CD4-positive, alpha-beta T cell treated with Interleukin-17A for 4 hours (primary cell): ENCODE data around the gene SYDE2.
"Not testable (repeated sequence)": the region's sequence is repeated elsewhere in the genome, so short reads cannot be mapped to it uniquely, and the experiment has no call there.

Experiments used
- DNase-seq: peaks from one replicate; pipeline ENCODE4 v3.0.0-alpha.2; 2020; ENCODE audit warnings: mixed read lengths

SYDE2 gene, protein sequence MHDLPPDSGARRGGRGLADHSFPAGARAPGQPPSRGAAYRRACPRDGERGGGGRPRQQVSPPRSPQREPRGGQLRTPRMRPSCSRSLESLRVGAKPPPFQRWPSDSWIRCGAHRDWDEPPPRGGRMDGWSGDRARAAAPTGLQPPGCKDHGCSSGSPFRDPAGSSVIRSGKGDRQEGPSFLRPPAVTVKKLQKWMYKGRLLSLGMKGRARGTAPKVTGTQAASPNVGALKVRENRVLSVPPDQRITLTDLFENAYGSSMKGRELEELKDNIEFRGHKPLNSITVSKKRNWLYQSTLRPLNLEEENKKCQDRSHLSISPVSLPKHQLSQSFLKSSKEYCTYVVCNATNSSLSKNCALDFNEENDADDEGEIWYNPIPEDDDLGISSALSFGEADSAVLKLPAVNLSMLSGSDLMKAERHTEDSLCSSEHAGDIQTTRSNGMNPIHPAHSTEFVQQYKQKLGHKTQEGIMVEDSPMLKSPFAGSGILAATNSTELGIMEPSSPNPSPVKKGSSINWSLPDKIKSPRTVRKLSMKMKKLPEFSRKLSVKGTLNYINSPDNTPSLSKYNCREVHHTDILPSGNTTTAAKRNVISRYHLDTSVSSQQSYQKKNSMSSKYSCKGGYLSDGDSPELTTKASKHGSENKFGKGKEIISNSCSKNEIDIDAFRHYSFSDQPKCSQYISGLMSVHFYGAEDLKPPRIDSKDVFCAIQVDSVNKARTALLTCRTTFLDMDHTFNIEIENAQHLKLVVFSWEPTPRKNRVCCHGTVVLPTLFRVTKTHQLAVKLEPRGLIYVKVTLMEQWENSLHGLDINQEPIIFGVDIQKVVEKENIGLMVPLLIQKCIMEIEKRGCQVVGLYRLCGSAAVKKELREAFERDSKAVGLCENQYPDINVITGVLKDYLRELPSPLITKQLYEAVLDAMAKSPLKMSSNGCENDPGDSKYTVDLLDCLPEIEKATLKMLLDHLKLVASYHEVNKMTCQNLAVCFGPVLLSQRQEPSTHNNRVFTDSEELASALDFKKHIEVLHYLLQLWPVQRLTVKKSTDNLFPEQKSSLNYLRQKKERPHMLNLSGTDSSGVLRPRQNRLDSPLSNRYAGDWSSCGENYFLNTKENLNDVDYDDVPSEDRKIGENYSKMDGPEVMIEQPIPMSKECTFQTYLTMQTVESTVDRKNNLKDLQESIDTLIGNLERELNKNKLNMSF

DNA sequence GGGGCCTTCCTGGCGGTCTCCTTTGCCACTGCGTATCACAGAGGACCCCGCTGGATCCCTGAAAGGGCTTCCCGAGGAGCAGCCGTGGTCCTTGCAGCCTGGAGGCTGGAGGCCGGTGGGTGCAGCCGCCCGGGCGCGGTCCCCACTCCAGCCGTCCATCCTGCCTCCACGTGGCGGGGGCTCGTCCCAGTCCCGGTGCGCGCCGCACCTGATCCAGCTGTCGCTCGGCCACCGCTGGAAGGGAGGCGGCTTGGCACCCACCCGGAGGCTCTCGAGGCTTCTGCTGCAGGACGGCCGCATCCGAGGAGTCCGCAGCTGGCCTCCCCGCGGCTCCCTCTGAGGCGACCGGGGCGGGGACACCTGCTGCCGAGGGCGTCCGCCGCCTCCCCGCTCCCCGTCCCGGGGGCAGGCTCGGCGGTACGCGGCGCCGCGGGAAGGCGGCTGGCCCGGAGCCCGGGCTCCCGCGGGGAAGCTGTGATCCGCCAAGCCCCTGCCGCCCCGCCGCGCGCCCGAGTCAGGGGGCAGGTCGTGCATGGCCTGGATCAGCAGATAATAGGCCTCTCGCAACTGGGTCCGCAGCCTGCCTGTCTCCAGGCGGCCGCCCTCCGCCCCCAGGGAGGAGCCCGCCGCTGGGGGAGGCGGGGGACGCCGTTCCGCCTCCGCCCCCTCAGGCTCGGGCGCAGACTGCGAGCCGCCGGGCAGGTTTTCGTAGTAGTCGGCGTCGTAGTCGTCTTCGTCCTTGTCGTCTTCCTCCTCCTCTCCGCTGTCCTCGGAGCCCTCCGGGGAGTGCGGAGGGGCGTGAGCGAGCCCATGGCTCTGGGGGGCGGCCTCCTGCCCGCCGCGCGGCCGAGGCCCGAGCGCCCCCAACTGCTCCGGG is at the start of gene SYDE2:
Gene SYDE2 (minus strand): TSS at position 554 of the 877 bp plus-strand sequence. CDS start 20 bp downstream, at position 534.
- peak; percentile 84 for DNase-seq

DNA sequence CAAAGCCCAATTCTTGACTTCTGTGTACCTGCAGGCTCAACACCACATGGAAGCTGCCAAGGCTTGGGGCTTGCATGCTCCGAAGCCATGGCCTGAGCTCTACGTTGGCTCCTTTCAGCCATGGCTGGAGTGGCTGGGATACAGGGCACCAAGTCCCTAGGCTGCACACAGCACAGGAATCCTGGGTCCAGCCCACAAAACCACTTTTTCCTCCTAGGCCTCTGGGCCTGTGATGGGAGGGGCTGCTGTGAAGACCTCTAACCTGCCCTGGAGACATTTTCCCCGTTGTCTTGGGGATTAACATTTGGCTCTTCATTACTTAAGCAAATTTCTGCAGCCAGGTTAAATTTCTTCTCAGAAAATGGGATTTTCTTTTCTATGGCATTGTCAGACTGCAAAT is 48.2 kb upstream of the SYDE2 start:
- DNase-seq = not testable (repeated sequence)

DNA sequence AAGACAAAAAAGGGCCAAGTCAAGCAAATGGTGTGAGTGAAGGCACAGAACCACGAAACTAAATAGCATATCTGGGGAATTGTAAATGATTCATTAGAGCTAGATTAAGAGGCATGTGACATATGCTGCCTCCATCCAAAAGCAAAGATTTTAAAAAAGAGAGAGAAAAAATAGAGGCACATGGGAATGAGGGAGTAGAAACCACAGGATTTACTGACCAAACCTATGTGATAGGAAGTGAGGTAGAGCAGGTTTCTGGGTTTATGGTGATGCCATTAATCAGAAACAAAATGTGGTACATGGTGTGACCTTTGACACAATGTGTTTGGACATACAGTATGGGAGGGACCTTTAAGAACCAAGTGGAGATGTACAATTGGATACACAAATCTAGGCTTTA is 45.1 kb upstream of the SYDE2 start:
- DNase-seq = no peak

DNA sequence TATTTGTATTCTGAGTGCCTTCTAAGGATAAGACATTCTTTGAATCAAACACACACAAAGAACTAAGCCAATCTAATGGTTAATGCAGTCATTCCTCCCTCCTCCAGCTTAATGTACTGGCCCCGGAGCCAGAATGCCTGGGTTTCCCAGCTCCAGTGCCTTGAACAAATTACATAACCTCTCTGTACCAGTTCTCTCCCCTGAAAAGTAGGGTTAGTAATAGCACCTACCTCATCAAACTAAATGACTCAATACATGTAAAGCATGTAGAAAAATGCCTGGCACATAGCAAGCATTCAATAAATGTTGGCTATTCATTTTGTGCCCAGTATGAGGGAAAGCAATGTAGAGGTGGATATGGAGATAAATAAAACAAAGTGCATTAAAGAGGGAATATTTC is 44.6 kb upstream of the SYDE2 start:
- DNase-seq = no peak

DNA sequence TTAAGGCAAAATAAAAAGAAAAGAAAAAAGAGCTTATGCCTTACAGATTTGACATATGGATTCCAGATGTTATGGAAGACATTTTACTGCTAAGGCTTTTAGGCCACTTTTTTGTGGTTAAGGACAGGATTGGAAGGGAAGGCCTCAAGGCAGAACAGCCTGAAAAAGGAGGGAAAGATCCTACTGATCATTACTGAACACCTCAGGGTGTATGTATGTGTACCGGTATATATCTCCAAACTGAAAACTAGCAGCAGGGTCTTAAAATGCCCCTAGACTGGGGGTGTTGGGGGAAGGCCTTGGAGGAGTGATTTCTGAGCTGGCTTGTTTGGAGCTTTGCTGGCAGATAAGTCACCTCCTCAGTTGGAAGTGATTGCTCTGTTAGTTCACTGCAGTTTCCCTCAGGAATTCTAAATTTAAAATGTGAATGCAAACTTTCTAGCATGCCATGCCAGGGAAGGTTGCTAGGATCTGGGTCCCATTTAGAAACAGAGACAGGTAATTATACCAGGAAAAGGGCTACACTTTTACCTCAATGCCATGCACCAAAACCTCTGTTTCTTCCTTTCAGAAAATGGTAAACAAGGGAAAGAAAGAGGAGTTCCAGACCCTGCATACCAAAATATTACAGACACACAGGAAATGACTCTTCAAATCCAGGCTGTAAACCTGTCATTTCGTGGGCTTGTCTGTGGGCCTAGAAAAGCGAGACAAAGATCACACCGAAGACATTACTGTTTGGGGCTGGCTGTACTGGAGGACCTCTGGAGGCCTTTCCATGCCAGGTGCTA is 43.6 kb upstream of the SYDE2 start:
- no peak for DNase-seq

DNA sequence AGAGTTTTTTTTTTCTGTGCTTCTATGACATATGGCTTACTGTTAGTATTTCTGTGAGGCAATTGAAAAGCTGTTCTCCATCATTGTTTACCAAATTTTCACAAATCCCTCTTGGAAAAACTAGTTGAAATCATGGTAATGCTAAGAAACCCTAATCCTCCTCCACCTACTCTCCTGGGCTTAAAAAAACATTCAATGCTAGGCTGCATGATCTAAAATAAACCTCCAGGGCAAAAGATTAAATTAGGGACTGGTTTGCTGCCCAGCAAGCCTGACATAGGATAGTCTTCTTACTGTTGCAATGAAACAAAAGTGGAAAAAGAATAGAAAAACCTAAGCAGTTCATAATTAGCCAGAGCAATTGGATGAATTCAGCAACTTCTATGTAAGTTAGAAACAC is 42.6 kb upstream of the SYDE2 start:
- DNase-seq = no peak

DNA sequence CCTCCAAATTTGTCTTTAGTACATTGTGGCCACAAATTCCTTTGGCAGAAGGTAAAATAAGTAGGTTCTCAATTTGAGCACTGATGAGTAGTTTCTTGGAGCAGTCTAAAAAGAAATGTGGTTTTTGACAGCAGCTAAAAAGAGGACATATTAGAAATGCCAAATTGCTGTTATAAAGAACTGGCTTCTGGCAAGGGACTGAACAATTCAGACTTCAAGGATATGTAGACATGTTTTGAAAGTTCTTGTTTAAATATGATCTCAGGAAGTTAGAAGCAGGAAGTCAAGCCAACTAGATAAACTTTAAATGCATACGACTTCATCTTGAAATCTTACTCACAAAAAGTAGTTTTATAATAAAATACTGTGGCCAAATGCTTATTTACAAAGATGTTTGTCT is 39.8 kb upstream of the SYDE2 start:
- no peak for DNase-seq

DNA sequence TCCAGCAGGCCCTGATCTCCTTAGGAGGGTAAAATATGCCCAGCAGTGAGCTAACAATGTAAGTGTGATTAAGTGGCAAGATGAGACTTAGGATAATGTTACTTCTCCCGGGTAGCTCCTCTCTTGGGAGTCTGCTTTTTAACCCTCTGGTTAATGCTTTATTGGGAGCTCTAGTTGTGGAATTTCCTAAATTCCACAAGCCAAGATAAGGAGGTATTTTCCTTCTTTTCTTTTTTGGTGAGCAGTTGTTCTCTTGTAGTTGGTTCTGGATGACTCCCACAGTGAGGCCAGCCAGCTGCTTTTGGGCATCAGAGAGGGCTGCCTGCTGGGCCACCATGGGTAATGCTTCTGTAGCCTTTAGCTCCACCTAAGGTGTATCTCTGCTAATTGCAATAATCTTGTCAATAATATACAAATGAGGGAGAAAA is 39.4 kb upstream of the SYDE2 start:
- DNase-seq = peak; percentile 23

DNA sequence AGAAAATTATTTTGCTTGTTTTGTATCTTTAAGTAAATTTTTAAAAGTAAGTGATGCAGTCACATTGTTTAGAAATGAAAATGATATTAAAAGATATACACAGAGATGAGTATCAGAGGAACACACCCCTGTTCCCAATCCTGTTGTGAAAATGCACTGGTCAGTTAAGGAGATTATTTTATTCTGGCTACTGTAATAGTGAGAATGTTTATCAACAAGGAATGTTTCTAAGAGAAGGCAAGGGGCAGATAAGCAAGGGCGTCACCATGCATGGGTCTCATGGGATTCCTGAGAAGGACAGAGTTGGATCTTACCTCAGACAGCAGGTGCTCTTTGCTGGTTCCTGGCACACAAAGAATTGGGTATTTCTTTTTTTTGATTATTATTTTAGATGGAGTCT is 36.8 kb upstream of the SYDE2 start:
- DNase-seq = no peak

DNA sequence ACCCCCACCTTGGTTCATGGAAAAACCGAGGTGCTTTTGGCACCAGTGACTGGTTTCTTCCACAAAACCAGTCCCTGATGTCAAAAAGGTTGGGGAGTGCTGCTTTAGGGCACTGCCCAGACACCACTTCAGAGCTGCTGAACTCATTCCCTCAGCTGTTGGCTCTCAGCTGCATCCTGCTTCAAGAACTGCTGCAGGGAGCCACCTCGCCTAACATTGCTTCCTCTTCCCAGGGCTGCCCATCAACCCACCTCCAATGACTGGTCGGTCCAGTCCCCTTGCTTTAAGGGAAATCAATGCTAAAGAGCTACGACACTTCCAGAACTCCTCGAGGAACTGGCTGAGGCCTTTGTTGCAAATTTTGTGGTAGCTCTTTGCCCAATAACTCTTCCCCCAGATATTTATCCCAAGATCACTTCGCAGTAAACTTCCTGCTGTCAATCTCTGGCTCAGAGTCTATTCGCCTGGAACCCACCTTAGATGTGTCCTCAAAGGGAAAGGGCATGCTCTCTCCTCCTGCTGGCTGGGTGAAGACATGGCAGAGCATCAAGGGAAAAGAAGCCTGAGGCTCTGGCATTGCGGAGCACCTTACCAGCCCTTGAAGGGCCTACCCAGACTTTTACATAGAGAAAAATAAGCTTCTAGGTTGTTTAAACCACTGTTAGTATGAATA is 29.6 kb upstream of the SYDE2 start:
- peak; percentile 5 for DNase-seq

DNA sequence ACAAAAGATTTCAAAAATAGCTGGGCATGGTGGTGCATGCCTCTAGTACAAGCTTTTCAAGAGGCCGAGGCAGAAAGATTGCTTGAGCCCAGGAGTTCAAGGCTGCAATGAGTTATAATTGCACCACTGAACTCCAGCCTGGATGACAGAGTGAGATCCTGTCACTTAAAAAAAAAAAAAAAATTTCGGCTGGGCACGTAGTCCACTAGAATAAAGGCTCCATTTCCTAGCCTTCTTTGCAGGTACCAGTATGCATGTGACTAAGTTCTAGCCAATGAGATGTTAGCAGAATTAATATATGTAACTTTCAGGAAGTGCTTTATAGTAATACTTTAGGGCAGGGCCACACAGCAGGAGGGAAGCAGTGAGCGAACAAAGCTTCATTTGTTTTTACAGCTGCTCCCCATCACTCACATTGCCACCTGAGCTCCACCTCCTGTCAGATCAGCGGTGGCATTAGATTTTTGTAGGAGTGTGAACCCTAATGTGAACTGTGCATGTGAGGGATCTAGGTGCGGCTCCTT is 28.8 kb upstream of the SYDE2 start:
- DNase-seq = no peak

DNA sequence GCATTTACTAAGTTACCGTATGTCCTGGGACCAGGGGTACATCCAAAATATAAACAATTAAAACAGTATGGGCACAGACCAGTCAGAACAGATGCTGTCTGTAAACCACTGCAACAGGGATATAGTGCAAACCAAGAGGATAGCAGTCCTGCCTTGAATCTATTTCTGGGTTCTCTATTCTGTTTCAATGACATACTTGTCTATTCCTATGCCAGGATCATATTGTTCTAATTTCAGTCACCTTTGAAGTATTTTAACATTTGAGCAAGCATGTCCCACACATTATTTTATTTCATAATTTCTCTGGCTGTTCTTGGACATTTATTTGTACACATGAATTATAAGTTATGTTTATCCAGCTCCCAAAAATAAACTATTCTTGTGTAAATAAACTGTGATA is 28.2 kb upstream of the SYDE2 start:
- no peak for DNase-seq

DNA sequence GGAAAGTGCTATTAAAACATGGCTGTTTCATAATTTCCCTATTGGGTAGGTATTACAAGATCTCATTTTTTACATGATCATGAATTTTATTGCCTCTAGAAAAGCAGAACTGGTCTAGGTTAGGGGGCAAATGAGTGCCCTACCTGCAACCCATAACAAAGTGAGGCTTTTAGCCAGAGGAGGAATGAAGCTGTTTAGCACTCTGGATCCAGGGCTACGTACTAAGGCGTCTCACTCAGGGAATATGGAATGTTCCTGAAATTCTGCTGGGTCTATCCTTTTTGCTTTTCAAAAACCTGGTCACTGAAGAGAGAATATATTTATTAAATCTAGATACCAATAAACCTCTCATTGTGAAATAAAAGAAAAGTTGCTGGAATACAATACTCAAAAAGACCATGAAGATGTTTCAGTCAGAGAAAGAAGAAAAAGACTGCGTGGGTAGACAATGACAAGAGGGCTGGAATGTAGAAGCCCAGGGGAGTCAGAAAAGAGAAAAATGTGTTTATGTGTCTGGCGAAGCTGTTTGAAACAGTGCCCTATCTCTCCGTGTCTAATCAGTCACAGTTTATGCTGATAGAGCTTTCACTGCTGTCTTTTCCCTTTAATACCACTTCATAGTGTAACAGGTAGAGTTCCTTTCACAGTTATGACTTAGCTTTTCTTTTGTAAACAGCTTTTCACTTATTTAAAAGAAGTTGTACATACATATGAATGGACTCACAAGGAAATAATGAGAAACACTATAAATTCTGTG is 25.0 kb upstream of the SYDE2 start:
- no peak for DNase-seq

DNA sequence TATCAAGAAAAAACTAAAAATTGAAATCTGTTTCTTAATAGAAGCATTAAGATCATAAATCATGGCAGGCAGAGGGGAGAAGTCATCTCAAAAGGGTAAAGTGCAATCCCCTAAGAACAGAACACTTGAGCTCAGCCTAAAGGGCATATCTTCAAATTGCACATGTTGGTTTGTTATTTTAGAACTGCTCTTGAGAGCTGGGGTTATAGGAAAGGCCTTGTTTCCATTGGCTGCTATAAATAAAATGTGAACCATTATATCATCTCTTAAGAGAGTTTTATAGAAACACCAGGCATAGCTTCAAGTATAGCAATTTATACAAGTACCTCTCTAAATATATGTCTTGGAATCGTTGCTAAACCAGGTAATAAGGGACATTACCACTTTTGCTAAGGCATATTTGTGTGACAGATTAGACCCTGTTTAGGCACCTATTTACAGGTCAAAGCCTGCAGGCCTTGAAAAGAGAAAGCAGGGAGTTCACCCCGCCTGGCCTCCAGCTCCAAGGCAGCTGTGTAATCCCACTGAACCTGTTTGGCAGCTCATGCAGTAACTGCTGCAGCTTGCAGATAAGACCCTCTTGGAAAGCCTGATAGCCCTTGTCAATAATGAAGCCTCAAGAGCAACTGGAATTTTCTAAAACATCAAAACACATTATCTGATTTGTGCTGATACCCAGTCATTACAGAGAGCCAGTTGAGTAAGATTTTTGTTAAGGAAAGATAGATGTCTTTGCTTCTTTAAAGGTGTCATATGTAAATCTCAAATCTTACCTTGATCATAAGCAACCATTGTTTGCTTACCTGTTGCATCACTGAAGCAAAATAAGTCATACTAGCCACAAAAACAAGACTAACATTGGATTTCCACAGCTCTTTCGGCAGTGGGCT is 24.2 kb upstream of the SYDE2 start:
- DNase-seq = no peak

DNA sequence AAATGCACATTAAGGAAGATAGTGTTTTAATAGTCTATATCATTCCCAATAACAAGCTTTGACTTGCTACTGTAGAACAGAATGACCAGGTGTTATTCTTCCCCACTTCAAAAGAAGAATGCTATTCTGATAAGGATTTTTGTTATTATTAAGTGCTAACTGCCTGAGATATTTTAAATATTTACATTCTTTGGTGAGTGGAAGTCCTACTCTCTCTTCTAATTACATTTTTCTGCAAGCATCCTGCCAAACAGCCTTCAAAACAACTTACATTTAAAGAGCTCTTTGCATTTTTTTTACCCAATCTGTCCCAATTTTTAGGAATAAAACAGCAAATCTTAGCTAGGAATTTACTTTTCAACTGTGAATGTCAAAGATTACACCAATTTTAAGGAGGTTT is 23.5 kb upstream of the SYDE2 start:
- DNase-seq = no peak

DNA sequence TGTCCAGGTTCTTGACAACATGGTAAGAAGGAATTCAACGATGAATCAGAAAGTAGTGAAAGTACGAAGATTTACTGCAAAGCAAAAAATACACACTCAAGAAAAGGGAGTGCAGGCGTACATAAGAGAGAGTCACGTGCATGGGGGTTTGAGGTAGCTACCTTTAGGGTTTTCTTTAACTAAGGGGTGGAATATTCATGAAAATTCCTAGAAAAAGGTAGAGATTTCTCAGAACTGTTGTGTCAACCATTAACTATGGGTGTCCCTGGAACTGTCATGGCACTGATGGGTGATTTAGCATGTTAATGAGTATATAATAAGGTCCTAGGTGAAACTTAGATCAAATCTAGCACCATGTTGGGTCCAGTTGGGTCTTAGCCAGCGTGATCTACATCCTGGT is 22.5 kb upstream of the SYDE2 start:
- no peak for DNase-seq

DNA sequence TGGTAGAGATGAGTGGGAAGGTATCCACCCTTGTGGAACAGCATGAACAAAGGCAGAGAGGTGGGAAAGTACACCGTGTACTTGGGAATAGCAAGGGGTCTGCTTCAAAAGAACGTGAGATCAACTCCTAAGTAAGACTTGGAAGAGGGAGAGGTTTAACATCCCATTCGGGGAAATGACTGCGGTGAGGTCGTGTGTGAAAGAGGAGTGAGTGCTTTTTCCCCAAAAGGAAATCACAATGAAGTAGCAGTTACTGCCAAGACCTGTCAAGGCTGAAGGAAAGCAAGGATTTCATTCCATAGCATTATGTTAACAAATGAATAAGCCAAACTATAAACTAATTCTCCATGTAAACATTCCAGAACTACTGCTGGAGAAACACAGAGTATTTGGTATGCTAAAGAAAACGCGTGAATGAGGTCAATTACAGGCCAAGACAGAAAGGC is 20.0 kb upstream of the SYDE2 start:
- no peak for DNase-seq

DNA sequence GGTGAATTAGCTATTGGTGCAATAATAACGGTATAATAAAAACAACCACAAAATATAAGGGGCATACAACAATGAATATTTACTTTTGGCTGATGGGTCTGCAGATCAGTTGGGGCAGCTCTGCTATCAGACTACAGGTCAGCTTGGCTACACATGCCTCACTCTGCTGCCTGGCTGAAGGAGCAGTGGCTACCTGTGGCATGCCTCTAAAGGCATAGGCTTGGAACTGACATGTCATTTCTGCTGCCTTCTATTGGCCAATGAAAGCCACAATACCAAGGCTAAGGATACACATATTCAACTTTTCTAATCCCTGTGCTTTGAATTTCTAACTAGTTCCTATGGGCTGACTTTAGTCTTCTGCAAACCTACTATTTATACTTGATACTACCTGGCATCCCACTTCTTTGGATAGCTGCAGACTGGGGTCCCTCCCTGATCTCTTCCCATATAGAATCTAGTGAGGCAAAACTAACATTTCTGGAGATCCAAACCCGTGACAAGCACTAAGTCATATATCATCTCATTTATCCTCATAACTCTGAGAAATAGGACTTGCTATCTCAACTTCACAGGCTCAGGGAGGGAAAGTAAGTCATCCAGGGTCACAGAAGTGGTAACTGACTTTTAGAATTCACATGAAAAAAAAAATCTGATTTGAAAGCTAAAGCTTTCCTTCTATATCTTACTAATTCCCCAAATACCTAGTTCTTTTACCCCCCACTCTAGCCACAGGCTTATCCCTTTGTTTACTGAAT is 19.2 kb upstream of the SYDE2 start:
- DNase-seq = no peak
